ENCODE measurements around the gene NTM.

Gene NTM

DNA sequence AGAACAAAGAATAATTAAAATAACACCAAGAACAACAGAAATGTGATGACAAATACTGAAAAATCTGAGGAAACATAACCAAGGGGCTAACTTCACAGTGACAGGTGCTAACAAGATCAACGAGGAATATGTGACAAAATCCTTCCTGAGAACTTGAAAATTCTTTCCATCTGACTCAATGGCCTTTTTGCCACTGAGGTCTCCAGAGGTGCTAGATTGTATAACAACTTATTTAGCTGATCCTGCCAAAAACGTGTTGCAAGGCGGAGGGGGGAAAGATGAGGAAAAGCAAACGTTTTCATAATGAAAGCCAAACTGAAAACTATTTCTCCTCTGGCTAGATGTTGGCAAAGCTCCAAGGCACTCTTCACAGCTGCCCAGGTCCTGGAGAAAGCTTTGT, 364.5 kb downstream of the NTM start:
- no peak for DNase-seq (ENCODE audit: low read depth)

DNA sequence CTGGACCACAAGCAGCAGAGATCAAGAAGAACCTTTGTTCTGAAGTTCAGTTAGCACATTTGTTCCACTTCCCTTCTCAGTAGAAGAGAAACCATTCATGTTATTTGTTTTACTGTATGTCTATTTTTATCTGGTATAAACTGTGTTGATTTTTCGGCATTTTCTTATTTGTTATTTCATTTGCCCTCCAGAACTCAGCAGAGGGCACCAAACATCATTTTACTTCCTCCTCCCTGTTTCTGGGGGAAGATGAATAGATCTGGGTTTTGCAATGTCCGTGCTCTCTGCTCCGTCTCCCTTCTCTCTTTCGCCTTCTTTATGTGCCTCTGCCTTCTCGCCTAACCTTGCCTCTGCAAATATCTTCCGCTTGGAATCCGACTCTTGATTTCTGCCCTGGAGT, 366.9 kb downstream of the NTM start:
- no peak for DNase-seq (ENCODE audit: low read depth)

DNA sequence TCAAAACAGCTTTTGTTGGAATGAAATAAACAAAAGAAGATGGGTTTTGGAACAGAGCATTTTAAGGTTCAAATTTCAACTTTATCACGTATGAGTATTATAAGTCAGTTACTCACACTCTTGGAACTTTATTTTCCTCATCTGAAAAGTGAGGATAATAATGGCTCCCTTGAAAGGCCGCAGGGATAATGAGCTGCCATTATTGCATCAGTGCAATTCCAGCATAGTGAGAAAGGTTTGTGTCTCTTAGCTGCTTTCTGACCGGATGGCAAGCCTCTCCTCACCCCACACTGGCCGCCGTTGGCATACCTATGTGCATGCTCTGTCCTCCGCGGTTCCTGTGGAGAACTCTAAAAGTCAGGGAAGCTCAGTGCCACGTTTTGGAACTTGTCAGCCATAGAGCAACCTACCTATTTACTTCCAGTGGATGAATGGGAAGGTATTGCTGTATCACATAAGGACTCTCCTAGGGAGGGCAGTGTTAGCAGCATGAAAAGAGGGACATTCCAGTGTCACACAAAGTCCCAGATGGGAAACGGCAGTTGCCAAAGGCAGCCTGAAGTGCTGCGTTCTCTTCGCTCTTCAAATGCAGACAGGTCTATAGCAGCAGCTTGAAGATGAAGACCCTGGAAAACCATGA, 368.9 kb downstream of the NTM start:
- no peak for DNase-seq (ENCODE audit: low read depth)

DNA sequence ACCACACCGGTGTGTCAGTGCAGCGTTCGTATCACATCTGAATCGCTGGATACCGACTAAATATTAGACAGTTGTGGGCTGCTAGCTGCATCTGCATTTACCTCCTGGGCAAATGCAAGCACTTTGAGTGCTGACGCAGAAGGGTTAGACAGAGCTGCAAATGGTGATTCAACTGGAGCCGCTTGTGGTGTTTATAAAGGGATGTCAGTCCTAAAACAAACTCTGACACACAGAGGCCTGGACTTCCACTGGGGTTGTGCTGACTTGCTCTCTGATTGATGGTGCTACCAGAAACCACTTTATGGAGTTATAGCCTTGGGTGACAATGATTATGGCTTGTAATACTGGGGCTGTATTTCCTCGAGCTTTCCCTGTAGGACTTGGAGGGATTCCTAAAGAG, 374.4 kb downstream of the NTM start:
- DNase-seq (ENCODE audit: low read depth): no peak

DNA sequence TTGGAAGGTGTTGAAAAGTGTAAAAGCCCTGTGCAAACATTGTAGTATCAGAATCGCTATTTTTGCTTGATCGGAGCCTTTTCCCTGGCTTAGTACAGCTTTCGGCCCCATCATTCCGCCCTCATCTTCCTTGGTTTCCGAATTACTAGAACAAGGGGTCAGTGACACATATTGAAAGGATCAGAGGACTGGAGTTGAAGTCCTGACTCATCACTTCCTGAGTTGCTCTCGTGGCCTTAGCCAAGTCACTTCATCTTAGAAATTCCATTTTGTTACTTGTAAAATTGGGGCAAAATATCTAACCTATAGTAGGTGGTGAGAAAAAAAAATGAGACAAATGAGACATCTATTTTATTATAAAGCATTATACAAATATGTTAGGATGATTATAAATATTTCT, 375.0 kb downstream of the NTM start:
- no peak for DNase-seq (ENCODE audit: low read depth)

DNA sequence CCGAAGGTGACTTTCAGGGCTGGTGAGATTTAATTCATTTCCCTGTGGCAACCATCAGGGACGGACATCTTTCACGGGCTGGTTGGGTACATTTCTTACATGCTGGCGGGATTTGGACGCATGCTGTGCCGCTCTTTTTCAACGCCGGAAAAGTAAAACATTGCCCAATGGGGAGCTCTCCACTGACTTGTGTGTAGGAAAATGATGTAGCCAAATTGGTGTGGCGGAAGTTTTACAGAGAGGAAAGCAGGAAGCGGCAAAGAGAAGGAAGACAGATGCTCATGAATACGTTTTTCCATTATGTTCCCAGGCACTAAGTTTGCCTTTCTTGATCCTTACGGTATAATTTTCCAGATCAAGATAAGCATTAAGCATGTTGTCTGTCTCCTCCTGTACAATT, 375.8 kb downstream of the NTM start:
- no peak for DNase-seq (ENCODE audit: low read depth)

DNA sequence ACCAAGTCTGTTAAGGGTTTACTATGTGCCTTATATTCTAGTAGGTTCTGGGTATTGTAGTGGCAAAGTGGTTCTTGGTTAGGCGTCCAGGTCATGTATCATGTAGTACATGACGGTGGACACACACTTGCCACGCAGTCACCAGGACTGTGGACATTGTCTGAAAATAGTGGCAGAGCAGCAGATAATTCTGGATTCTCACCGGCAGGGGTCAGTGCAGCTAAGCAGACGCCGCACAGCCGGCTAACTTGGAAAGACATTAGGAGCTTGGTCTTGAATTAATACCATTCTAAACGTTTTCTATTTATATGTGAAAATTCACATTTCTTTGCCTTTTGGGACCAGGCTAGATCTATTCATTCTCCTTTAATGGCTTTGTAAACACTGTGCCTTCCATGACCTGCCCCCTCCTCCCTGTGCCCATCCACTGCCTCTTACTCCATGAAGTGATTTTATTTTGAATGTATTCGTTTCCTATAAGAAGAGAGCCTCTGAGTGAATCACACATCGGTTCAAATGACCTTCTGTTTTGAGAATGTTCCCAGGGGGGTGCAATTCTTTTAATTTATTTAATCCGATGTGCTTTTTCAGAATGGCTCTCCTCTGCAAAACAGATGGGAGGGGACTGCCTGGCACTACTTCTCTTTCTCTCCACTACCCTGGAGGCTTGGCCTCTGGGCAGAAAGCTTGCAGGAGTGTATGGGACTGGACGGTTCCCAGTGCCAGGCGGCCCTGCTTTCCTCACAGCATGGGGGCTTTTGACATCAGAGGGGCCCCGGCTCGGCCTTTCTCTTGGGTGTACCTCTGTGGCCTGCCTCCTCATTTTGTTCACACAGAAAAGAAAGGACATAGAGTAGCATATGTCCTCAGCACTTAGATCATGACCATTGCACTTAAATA, 378.0 kb downstream of the NTM start:
- no peak for DNase-seq (ENCODE audit: low read depth)

DNA sequence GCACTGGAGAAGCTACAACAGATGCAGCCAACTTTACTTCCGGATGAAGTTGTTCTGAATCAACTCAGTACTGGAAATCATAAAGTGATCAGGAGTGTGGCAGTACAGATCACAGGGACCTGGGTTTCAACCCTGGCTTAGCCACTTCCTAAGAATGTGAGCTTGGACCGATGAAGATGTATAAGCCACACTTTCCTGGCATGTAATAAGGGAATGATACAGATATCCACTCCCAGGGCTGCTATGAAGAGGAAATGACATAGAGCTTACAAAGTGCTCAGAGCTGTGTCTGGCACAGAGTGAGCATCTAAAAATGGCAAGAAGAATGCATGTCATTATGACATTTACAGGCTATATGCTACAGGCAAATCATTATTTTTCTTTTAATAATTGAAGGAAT, 378.7 kb downstream of the NTM start:
- no peak for DNase-seq (ENCODE audit: low read depth)

DNA sequence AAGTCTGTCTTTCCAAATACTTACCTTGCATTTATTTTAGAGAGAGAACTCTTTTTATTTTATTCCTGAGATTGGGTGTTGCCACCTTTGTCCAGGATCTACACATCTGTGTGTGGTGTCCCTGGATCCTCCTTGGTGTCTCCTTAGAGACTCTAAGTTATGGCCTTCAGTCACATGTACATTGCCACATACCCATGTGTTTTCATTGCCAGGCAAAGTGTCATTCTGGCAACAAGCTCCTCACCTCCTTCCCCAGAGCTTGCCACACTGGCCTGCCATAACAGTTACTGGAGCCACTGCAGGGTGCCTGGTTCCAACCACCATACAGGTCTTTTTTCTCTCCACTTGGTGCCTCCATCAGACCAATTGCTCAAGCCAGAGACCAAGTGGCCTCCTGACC, 379.7 kb downstream of the NTM start:
- DNase-seq (ENCODE audit: low read depth): no peak

DNA sequence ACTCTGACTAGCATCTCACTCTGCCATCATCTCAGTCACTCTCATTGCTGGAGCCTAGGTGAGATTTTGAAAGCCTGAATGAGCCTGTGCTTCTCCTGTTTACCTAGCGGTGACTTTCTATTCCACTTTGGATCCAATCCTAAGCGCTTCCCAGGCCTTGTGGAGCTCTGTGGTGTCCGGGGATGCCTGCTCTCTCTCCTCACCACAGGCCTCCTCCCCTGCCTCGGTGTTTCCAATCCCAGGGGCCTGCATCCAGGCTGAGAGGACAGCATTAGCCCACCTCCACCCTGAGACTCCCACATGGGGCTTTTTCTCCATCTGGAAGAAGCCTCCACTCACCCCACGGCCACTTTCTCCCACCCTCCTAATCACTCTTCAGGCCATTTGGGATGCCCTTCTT, 380.3 kb downstream of the NTM start:
- DNase-seq (ENCODE audit: low read depth): no peak

DNA sequence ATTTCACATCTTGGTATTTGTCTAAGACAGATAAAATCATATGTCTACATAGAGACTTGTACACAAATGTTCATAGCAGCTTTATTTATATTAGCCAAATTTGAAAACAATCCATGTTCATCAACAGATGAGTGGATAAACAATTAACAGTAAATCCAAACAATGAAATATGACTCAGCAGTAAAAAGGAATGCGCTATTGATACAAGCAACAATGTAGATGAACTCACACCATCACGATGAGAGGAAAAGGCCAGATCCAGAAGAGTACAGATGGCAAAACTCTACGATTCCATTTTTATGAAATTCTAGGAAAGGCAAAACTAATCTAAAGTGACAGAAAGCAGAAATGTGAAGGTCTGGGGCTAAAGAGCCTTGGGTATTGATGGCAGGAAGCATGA, 384.3 kb downstream of the NTM start:
- DNase-seq (ENCODE audit: low read depth): no peak

DNA sequence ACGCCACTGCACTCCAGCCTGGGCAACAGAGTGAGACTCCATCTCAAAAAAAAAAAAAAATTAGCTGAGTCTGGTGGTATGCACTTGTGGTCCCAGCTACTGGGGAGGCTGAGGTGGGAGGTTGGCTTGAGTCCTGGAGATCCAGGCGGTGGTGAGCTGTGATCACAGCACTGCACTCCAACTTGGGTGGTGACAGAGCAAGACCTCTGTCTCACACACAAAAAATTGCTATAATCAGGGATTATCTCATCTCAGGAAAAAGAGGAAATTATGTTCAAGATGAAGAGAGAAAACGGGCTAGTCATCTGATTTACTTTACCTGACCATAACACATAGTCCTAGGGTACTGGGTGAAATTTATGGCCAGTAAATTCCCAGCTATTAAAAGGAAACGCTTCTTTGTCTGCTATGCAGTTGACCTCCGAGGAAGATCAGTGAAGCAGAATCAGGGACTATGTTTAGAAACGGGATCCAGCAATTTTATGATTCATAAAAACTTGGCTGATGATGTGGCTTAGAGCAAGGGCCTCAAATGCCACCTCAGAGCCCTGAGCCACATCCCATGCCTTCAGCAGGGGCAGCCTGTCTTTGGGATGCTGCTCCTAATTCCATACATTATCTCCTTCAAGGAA, 386.2 kb downstream of the NTM start:
- DNase-seq (ENCODE audit: low read depth): no peak

DNA sequence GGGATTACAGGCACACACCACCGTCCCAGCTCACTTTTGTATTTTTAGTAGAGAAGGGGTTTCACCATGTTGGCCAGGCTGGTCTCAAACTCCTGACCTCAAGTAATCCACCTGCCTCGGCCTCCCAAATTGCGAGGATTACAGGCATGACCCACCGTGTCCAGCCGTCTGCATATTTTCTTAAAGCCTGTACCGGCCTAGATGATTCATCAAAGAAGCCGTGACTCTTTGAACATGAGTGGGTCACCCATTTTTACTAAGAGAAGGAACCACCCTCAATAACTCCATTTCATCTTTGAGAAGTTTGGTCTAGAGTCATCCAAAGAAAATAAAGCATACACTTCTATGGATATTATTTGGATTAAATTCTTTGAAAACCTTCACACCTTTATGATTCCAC, 388.3 kb downstream of the NTM start:
- no peak for DNase-seq (ENCODE audit: low read depth)

DNA sequence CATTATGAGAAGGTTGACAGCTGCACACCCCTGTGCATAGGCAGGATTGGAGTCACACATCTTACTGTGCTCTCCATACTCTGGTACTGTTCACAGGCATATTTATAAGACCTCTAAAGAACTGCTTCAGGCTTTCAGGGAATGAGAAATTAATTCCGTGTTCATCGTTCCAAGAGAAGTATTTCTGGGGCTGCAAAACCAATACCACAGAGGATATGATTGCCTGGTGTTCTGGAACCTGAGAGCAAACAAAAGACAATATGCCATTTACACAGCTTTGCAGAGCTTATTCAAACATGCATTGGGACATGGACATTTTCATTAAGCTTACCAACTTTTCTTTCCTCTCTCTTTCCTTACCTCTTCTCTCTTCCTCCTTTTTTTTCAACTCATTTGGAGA, 388.7 kb downstream of the NTM start:
- no peak for DNase-seq (ENCODE audit: low read depth)

DNA sequence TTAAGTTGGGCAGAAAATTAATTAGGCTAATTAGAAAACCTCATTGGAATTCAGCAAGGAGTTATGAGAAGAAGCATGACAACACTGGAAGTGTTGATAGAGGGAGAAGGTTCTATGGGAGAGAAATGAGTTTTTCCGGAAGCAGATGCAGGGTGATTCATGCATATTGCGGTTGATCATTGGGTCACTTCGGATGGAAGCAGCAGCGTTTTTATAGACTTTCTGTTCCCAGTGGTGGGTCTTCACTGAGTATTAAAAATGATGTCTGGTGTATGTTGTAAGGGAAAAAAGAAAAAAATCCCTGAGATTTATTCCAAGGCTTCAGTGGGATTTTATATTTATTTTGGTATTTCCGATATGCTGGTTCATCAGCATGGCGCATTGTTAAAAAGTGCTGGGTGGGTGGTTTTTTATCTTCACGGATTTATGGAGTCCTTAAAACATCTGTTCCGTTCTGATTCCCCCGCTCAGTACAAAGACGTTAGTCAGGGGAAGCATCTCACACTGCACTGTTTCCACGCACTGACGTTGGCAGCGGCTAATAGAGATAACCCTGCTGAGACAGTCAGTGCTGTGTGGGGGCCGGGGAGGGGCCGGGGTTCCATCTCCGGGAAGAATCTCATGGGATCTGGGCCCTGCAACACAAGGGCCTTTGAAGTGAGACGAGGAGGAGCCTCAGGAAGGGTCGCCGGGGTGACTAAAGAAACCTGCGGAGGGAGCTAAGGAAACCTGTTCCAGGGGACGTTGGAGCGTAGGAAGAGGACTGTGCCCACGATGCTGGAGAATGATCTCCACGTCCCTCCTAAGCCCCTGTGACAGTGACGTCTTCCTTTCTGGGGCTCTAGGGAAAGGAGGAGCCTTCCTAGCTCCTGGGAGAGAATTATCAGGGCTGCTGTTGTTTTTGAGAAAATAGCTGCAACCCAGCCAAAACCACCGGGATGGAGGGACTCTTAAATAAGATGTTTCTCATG, 390.0 kb downstream of the NTM start:
- DNase-seq (ENCODE audit: low read depth): no peak

DNA sequence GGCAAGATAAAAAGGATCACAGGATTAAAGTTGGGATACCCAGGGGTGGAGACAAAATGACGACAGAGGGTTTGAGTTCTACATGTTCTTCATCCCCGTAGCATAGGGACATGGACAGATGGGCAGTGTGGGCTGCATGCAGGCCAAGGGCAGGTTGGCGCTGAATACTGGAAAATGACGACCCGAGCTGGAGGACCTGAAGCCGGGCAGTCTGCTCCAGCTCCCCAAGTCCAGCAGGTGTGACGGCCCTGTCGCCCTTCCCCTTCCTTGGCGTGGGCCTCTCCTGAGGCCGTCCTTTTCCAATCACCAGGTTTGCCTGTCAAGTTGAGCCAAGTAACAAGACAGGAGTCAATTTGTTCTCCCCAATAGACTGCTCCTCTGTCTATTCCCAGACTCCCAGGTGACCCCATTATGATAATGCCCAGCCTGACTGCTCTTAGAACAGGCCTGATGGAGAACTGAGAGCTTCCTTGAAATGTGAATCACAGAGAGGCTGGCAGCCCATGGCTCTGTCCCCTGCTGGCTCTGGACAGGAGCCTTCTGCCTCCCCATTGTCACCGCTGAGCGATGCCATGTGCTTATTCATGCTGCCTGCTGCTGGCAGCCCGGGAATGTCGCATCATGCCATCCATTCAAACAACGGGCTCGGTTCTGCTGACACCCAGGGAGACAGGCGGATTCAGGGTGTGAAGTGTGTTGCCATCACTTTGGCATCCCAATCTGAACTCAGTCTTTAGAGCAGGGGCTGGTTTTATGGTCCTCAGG, 392.1 kb downstream of the NTM start:
- no peak for DNase-seq (ENCODE audit: low read depth)

DNA sequence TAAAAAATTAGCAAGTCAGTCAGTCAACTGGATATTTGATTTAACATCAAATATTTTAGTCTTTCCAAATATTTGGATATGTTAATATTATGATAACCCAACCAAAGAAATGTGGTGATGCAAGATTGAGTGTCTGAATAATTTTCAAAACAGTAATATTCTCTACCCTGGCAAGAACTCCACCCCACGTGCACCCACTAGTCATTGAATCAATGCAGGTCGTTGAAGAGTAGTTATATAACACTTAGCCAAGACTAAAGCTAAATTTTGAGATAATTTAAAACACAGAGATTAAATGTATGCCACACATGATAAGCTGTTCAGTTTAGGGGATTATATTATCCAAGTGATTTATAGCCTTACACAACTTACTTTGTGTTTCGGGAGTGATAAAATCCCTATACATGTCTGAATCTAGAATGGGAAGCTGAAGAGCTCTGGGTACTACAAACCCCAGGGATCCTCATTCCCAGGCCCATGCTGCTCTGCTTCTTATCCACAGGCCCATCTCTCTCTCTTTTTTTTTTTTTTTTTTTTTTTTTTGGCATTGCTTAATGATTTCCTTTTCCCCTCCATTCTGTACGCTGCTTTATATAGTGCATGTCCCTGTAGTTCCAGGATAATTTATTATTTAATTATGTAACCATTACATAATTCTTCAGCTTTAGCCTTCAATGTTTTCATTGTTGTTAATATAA, 392.9 kb downstream of the NTM start:
- DNase-seq (ENCODE audit: low read depth): no peak

DNA sequence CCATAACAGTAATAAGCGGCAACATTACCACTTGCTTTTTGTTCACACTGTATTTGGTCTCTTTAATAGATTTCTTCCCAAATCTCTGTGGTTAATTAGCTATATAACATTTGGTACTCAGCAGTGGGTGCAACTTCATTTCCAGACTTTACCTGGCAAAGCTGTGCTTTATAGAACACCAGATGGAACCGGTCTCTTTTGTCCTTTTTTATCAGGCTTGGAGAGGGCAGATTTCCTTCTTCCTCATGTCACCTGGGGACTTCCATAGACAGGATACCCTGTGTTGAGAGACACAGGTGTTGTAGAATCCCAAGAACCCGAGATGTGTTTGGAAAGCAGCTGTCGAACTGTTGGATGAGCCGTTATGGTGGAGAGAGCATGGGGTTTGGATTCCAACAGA, 393.7 kb downstream of the NTM start:
- no peak for DNase-seq (ENCODE audit: low read depth)

DNA sequence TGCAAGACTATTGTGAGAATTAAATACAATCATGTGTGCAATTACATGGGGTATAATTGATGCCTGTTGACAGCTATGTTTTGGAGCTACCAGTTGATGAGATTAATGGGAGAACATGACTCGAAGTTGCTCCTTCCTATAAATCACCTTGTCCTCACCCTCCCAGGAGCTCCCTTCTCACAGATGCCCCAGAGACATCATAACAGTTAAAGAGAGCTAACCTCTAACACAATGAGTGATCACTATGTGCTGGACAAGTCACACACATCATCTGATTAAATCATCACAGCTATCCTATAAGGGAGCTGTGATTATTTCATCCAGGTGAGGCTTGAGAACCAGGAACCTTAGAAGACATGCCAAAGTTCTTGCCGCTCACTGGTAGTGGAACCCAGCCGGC, 394.2 kb downstream of the NTM start:
- no peak for DNase-seq (ENCODE audit: low read depth)

DNA sequence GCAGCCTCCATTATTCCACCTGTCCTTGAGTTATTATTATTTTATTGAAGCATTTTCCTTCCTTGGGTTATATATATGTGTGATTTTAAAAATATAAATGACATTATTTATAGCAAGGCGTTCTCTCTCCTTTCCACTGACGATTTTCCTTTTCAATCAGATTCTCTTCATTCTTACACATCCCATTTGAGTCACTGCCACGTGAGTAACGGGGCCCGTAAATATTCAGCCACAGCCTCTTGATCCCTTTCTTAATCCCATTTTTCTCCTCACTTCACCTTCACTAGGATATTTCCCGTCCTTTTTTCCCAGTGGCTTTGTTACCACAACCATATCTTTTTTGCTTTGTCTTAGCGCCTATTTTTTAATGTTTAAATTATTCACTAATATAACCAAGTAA, 396.2 kb downstream of the NTM start:
- no peak for DNase-seq (ENCODE audit: low read depth)

DNA sequence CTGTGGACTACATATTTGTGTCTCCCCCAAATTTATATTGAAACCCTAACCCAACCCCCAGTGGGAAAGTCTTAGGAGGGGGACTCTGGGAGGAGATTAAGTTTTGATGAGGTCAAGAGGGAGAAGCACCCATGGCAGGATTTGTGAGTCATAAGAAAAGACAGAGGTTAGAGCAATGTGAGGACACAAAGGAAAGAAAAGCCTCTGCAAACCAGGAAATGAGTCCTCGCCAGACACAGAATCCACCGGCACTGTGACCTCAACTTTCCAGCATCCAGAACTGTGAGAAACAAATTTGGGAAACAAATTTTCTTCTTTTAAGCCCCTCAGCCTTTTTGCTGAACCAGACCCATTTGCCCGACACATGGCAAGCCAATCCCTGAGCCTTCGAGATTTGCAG, 397.0 kb downstream of the NTM start:
- no peak for DNase-seq (ENCODE audit: low read depth)
